WTC11 (cell line): ENCODE data around the gene FAM107B. TPM values are rescaled to one million over a fixed set of nuclear protein-coding genes. Genes with fewer than 3 reads are reported as not detected.

ENCODE experiments used
- ATAC-seq: fragments of 200-7000 bp; cut with Tn5 transposase; 2 replicates; pipeline ENCODE4 v1.10.0; 2021; ENCODE audit warnings: mild to moderate bottlenecking, moderate library complexity
- CTCF ChIA-PET: fragments of 300-600 bp; sonication (Branson Sonifier 250); formaldehyde crosslinking; loops from one replicate; lab custom pipeline; 2021; ENCODE audit warnings: antibody characterized with exemption; lab: Charles Lee
- POLR2A ChIA-PET: fragments of 350-600 bp; sonication (Branson Sonifier 250); formaldehyde crosslinking; loops from one replicate; lab custom pipeline; 2021; ENCODE audit warnings: antibody characterized with exemption; lab: Charles Lee
- DNase-seq: peaks from one replicate; pipeline ENCODE4 v3.0.0; 2021; ENCODE audit warnings: low spot score
- H3K27ac Mint-ChIP-seq: 2 replicates; pipeline ENCODE4 v1.8.0; 2021; ENCODE audit warnings: mixed read lengths
- H3K27me3 Mint-ChIP-seq: 2 replicates; pipeline ENCODE4 v1.8.0; 2021; ENCODE audit warnings: low read depth, mild to moderate bottlenecking, moderate library complexity, mixed read lengths
- H3K36me3 Mint-ChIP-seq: 2 replicates; pipeline ENCODE4 v1.8.0; 2021; ENCODE audit warnings: mixed read lengths
- H3K4me1 Mint-ChIP-seq: 2 replicates; pipeline ENCODE4 v1.8.0; 2022; ENCODE audit warnings: mixed read lengths
- H3K4me3 Mint-ChIP-seq: 2 replicates; pipeline ENCODE4 v1.8.0; 2021; ENCODE audit warnings: mild to moderate bottlenecking, moderate library complexity, mixed read lengths
- H3K9me3 Mint-ChIP-seq: 2 replicates; pipeline ENCODE4 v1.8.0; 2021; ENCODE audit warnings: mixed read lengths
- CREM ChIP-seq: sonication (generic); formaldehyde crosslinking; IDR thresholded peaks from 2 replicates; pipeline ENCODE4 v1.8.1; 2022; ENCODE audit warnings: mild to moderate bottlenecking, missing genetic modification reagents, moderate library complexity
- CTCF ChIP-seq: fragments of 200-600 bp; IDR thresholded peaks from 2 replicates; pipeline ENCODE4 v1.8.0; 2022; ENCODE audit warnings: antibody characterized with exemption
- E2F4 ChIP-seq: sonication (generic); formaldehyde crosslinking; IDR thresholded peaks from 2 replicates; pipeline ENCODE4 v1.8.1; 2022; ENCODE audit warnings: low read depth, mild to moderate bottlenecking, moderate library complexity, missing genetic modification reagents, borderline replicate concordance
- EMX1 ChIP-seq: fragments of 250-450 bp; sonication (Bioruptor Pico); IDR thresholded peaks from 2 replicates; pipeline ENCODE4 v1.8.0; 2021; ENCODE audit warnings: mild to moderate bottlenecking
- GABPB1 ChIP-seq: sonication (generic); formaldehyde crosslinking; IDR thresholded peaks from 2 replicates; pipeline ENCODE4 v1.8.1; 2023; ENCODE audit warnings: mild to moderate bottlenecking, missing genetic modification reagents
- TEAD1 ChIP-seq: sonication (generic); formaldehyde crosslinking; IDR thresholded peaks from 2 replicates; pipeline ENCODE4 v1.8.0; 2022; ENCODE audit warnings: mild to moderate bottlenecking, missing genetic modification reagents
- TEAD4 ChIP-seq: sonication (generic); formaldehyde crosslinking; IDR thresholded peaks from 2 replicates; pipeline ENCODE4 v1.8.0; 2022; ENCODE audit warnings: mild to moderate bottlenecking, missing genetic modification reagents
- TP53 ChIP-seq: sonication (generic); formaldehyde crosslinking; IDR thresholded peaks from 2 replicates; pipeline ENCODE4 v1.8.1; 2023; ENCODE audit warnings: mild to moderate bottlenecking, missing genetic modification reagents
- USF1 ChIP-seq: sonication (generic); formaldehyde crosslinking; IDR thresholded peaks from 2 replicates; pipeline ENCODE4 v1.8.0; 2022; ENCODE audit warnings: mild to moderate bottlenecking, missing genetic modification reagents
- ZNF263 ChIP-seq: sonication (generic); formaldehyde crosslinking; IDR thresholded peaks from 2 replicates; pipeline ENCODE4 v1.8.1; 2022; ENCODE audit warnings: low read depth, mild to moderate bottlenecking, moderate library complexity, missing genetic modification reagents
- ZNF396 ChIP-seq: fragments of 250-450 bp; sonication (Bioruptor Pico); IDR thresholded peaks from 2 replicates; pipeline ENCODE4 v1.8.0; 2021; ENCODE audit warnings: mild to moderate bottlenecking, moderate library complexity, borderline replicate concordance
- ZNF532 ChIP-seq: fragments of 250-450 bp; sonication (Bioruptor Pico); IDR thresholded peaks from 2 replicates; pipeline ENCODE4 v1.9.0; 2021; ENCODE audit warnings: mild to moderate bottlenecking, borderline replicate concordance
- total RNA-seq: library from RNA; stranded (reverse); gene quantifications from 3 replicates; pipeline ENCODE4 v1.2.3, GENCODE V29; 2021
- TF ChIP-seq, protein P1 (sequence below): sonication (generic); formaldehyde crosslinking; IDR thresholded peaks from 2 replicates; pipeline ENCODE4 v1.8.0; 2023; ENCODE audit warnings: mild to moderate bottlenecking, missing genetic modification reagents
- TF ChIP-seq, protein P2 (sequence below): fragments of 250-450 bp; sonication (Bioruptor Pico); IDR thresholded peaks from 2 replicates; pipeline ENCODE4 v1.9.0; 2021; ENCODE audit warnings: moderate library complexity, mild to moderate bottlenecking, inconsistent platforms, borderline replicate concordance
- TF ChIP-seq, protein P3 (sequence below): sonication (generic); formaldehyde crosslinking; IDR thresholded peaks from 2 replicates; pipeline ENCODE4 v1.8.0; 2022; ENCODE audit warnings: missing genetic modification reagents
- TF ChIP-seq, protein P4 (sequence below): sonication (generic); formaldehyde crosslinking; IDR thresholded peaks from 2 replicates; pipeline ENCODE4 v1.8.1; 2022; ENCODE audit warnings: mild to moderate bottlenecking, missing genetic modification reagents, moderate library complexity, borderline replicate concordance

The FAM107B gene
- total RNA-seq, 1 experiment from 2014 or later: 22.4 TPM

- Mint-ChIP-seq H3K27ac (no peak overlapping the region), H3K27me3 (peaks cover 31% of the 10 kb centered on the region)
- POLR2A ChIA-PET: no interaction called here
- no peak for DNase-seq
- TF ChIP-seq USF1 (no peak), GABPB1 (CRISPR knock-in tag) (peak; percentile 58)
- TF ChIP-seq, all 79 proteins: peak for 1
- CTCF ChIA-PET: no interaction called here
- H3K36me3 Mint-ChIP-seq: peaks cover 8% of the 10 kb centered on the region; the same call in 1 of the 2 replicates
- H3K4me1 Mint-ChIP-seq: peaks cover 24% of the 10 kb centered on the region
- H3K4me3 Mint-ChIP-seq: no peak overlapping the region; the same call in 1 of the 2 replicates
- ATAC-seq: no peak
- no peaks in the 10 kb centered on the region for H3K9me3 Mint-ChIP-seq
Observed at GRCh38 chr10:14601872-14602725, 172.6 kb downstream of the FAM107B start.

DNA sequence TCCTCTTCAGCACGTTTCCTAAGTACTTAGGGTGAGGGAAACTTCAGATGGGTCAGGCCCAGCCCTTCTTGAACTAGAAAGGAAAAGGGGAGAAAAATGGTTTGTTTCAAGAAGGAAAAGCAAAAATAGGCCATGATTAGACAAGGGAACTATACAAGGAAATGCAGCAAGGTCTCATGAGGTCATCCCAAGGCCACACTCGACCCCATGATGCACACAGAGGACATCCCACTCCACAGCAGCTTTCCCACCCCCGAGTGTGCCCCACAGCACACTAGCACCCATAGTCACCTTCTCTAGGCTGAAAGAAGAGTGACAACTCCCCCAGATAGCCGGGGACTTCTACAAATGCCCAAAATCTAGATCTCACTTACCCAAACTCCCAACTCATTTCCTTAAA lies 173.4 kb downstream of the FAM107B start:
- no peak overlapping the region for H3K27ac Mint-ChIP-seq
- H3K4me3 Mint-ChIP-seq: no peak overlapping the region
- POLR2A ChIA-PET: no interaction called here
- H3K36me3 Mint-ChIP-seq: peaks cover 8% of the 10 kb centered on the region; the same call in 1 of the 2 replicates
- no peaks in the 10 kb centered on the region for H3K9me3 Mint-ChIP-seq
- CTCF ChIA-PET: no interaction called here
- H3K4me1 Mint-ChIP-seq: peaks cover 24% of the 10 kb centered on the region
- peaks cover 24% of the 10 kb centered on the region for H3K27me3 Mint-ChIP-seq
- no peak for ATAC-seq
- no peak for DNase-seq
- TF ChIP-seq E2F4 (CRISPR knock-in tag) (no peak), ZNF532 (CRISPR knock-in tag) (no peak), CTCF (no peak), TEAD4 (no peak), GABPB1 (CRISPR knock-in tag) (no peak), CREM (no peak), EMX1 (no peak), TP53 (no peak), TEAD1 (no peak), ZNF396 (CRISPR knock-in tag) (no peak), ZNF263 (no peak)
- TF ChIP-seq, protein P1, sequence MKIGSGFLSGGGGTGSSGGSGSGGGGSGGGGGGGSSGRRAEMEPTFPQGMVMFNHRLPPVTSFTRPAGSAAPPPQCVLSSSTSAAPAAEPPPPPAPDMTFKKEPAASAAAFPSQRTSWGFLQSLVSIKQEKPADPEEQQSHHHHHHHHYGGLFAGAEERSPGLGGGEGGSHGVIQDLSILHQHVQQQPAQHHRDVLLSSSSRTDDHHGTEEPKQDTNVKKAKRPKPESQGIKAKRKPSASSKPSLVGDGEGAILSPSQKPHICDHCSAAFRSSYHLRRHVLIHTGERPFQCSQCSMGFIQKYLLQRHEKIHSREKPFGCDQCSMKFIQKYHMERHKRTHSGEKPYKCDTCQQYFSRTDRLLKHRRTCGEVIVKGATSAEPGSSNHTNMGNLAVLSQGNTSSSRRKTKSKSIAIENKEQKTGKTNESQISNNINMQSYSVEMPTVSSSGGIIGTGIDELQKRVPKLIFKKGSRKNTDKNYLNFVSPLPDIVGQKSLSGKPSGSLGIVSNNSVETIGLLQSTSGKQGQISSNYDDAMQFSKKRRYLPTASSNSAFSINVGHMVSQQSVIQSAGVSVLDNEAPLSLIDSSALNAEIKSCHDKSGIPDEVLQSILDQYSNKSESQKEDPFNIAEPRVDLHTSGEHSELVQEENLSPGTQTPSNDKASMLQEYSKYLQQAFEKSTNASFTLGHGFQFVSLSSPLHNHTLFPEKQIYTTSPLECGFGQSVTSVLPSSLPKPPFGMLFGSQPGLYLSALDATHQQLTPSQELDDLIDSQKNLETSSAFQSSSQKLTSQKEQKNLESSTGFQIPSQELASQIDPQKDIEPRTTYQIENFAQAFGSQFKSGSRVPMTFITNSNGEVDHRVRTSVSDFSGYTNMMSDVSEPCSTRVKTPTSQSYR: no peak
- TF ChIP-seq, protein P2, sequence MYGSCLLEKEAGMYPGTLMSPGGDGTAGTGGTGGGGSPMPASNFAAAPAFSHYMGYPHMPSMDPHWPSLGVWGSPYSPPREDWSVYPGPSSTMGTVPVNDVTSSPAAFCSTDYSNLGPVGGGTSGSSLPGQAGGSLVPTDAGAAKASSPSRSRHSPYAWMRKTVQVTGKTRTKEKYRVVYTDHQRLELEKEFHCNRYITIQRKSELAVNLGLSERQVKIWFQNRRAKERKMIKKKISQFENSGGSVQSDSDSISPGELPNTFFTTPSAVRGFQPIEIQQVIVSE: no peak
- TF ChIP-seq, protein P3, sequence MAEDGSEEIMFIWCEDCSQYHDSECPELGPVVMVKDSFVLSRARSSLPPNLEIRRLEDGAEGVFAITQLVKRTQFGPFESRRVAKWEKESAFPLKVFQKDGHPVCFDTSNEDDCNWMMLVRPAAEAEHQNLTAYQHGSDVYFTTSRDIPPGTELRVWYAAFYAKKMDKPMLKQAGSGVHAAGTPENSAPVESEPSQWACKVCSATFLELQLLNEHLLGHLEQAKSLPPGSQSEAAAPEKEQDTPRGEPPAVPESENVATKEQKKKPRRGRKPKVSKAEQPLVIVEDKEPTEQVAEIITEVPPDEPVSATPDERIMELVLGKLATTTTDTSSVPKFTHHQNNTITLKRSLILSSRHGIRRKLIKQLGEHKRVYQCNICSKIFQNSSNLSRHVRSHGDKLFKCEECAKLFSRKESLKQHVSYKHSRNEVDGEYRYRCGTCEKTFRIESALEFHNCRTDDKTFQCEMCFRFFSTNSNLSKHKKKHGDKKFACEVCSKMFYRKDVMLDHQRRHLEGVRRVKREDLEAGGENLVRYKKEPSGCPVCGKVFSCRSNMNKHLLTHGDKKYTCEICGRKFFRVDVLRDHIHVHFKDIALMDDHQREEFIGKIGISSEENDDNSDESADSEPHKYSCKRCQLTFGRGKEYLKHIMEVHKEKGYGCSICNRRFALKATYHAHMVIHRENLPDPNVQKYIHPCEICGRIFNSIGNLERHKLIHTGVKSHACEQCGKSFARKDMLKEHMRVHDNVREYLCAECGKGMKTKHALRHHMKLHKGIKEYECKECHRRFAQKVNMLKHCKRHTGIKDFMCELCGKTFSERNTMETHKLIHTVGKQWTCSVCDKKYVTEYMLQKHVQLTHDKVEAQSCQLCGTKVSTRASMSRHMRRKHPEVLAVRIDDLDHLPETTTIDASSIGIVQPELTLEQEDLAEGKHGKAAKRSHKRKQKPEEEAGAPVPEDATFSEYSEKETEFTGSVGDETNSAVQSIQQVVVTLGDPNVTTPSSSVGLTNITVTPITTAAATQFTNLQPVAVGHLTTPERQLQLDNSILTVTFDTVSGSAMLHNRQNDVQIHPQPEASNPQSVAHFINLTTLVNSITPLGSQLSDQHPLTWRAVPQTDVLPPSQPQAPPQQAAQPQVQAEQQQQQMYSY (CRISPR knock-in tag): no peak
- TF ChIP-seq, protein P4, sequence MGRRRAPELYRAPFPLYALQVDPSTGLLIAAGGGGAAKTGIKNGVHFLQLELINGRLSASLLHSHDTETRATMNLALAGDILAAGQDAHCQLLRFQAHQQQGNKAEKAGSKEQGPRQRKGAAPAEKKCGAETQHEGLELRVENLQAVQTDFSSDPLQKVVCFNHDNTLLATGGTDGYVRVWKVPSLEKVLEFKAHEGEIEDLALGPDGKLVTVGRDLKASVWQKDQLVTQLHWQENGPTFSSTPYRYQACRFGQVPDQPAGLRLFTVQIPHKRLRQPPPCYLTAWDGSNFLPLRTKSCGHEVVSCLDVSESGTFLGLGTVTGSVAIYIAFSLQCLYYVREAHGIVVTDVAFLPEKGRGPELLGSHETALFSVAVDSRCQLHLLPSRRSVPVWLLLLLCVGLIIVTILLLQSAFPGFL (CRISPR knock-in tag): no peak
